SK-N-SH (cell line): ENCODE data around the gene ZNF750. TPM values are rescaled to one million over a fixed set of nuclear protein-coding genes. Genes with fewer than 3 reads are reported as not detected.

ENCODE experiments used
- CTCF ChIA-PET: fragments of 300-600, 350-600 bp; formaldehyde crosslinking; extraction: SDS; loops from one replicate; lab custom pipeline; 2021; lab: Yijun Ruan, JAX
- POLR2A ChIA-PET: fragments of 350-600 bp; sonication (Branson Sonifier 250); formaldehyde crosslinking; extraction: SDS; loops from one replicate; lab custom pipeline; 2020; ENCODE audit warnings: antibody characterized with exemption, inconsistent platforms; lab: Yijun Ruan, JAX
- DNase-seq: peaks from one replicate; pipeline ENCODE4 v3.0.0; 2012
- H2AFZ ChIP-seq: fragments of 200-600 bp; sonication (generic); 2 replicates; pipeline ENCODE4 v1.8.1; 2016; ENCODE audit warnings: antibody characterized with exemption, mild to moderate bottlenecking, low read depth
- H3F3A ChIP-seq: fragments of 200-600 bp; sonication (generic); replicated peaks from 2 replicates; pipeline ENCODE3; 2016; ENCODE audit warnings: antibody characterized with exemption, mild to moderate bottlenecking; ENCODE audit not compliant: insufficient read depth
- H3K27ac ChIP-seq, 2 experiments: fragments of 200-500 bp in 1 of 2; fragments of 200-600 bp in 1 of 2; sonication (Bioruptor generic) in 1 of 2; sonication (generic), shearing (Covaris generic) in 1 of 2; 2 replicates each; pipeline versions ENCODE4 v1.5.1 to v1.6.1; 2014 to 2016; ENCODE audit warnings: low read depth in 2 of 2, inconsistent platforms in 1 of 2, low read length in 1 of 2, mild to moderate bottlenecking in 1 of 2, mixed read lengths in 1 of 2
- H3K27me3 ChIP-seq: fragments of 200-600 bp; sonication (generic), shearing (Covaris generic); 2 replicates; pipeline ENCODE4 v1.6.1; 2016; ENCODE audit warnings: mixed run types; ENCODE audit not compliant: insufficient read depth
- H3K36me3 ChIP-seq, 2 experiments: fragments of 200-500 bp in 1 of 2; fragments of 200-600 bp in 1 of 2; sonication (Bioruptor generic) in 1 of 2; sonication (generic) in 1 of 2; replicated peaks in 1 of 2; 2 replicates each; pipeline versions ENCODE3 to v1.5.1; 2014 to 2016; ENCODE audit warnings: low read length in 1 of 2, mild to moderate bottlenecking in 1 of 2; ENCODE audit not compliant: insufficient read depth in 2 of 2, control insufficient read depth in 1 of 2
- H3K4me1 ChIP-seq, 2 experiments: fragments of 200-500 bp in 1 of 2; fragments of 200-600 bp in 1 of 2; sonication (Bioruptor generic) in 1 of 2; sonication (generic), shearing (Covaris generic) in 1 of 2; 2 replicates each; pipeline versions ENCODE4 v1.5.1 to v1.6.1; 2014 to 2016; ENCODE audit warnings: low read depth in 1 of 2, low read length in 1 of 2, mixed run types in 1 of 2; ENCODE audit not compliant: insufficient read depth in 2 of 2, control insufficient read depth in 1 of 2
- H3K4me2 ChIP-seq: fragments of 200-600 bp; sonication (generic), shearing (Covaris generic); 2 replicates; pipeline ENCODE4 v1.6.1; 2017; ENCODE audit warnings: mixed run types
- H3K4me3 ChIP-seq, 2 experiments: fragments of 200-500 bp in 1 of 2; fragments of 200-600 bp in 1 of 2; sonication (Bioruptor generic) in 1 of 2; sonication (generic), shearing (Covaris generic) in 1 of 2; 2 replicates each; pipeline versions ENCODE4 v1.5.1 to v1.8.1; 2014 to 2016; ENCODE audit warnings: low read depth in 2 of 2, inconsistent platforms in 1 of 2, low read length in 1 of 2, mild to moderate bottlenecking in 1 of 2, mixed read lengths in 1 of 2, moderate library complexity in 1 of 2
- H3K79me2 ChIP-seq: fragments of 200-600 bp; sonication (generic); 2 replicates; pipeline ENCODE4 v1.8.1; 2017; ENCODE audit warnings: mild to moderate bottlenecking; ENCODE audit not compliant: insufficient read depth
- H3K9ac ChIP-seq: fragments of 200-600 bp; sonication (generic); 2 replicates; pipeline ENCODE4 v1.6.1; 2017; ENCODE audit warnings: mixed run types
- H3K9me2 ChIP-seq: fragments of 200-600 bp; sonication (generic); 2 replicates; pipeline ENCODE4 v1.6.1; 2017; ENCODE audit warnings: mixed run types
- H3K9me3 ChIP-seq: fragments of 200-600 bp; sonication (generic); 2 replicates; pipeline ENCODE4 v1.6.1; 2017; ENCODE audit warnings: mixed run types, mild to moderate bottlenecking, moderate library complexity
- H4K20me1 ChIP-seq: fragments of 200-600 bp; sonication (generic); 2 replicates; pipeline ENCODE4 v1.6.1; 2017; ENCODE audit warnings: mild to moderate bottlenecking, mixed run types; ENCODE audit not compliant: insufficient read depth
- ELF1 ChIP-seq: IDR thresholded peaks from 2 replicates; pipeline ENCODE4 v1.4.0; 2012
- FOSL2 ChIP-seq: IDR thresholded peaks from 2 replicates; pipeline ENCODE4 v1.4.0; 2012; ENCODE audit warnings: low read depth, mild to moderate bottlenecking, moderate library complexity, borderline replicate concordance
- FOXM1 ChIP-seq: IDR thresholded peaks from 2 replicates; pipeline ENCODE4 v1.4.0; 2012; ENCODE audit warnings: low read depth, mild to moderate bottlenecking
- GABPA ChIP-seq: IDR thresholded peaks from 2 replicates; pipeline ENCODE4 v1.4.0; 2012; ENCODE audit warnings: low read depth, mild to moderate bottlenecking
- GATA2 ChIP-seq: sonication (generic); formaldehyde crosslinking; IDR thresholded peaks from 2 replicates; pipeline ENCODE4 v1.5.0; 2020; ENCODE audit warnings: mild to moderate bottlenecking, missing genetic modification reagents
- IRF3 ChIP-seq: fragments of 150-350 bp; IDR thresholded peaks from 2 replicates; pipeline ENCODE4 v1.6.1; 2016; ENCODE audit warnings: mild to moderate bottlenecking, low read depth, low read length
- MXI1 ChIP-seq: IDR thresholded peaks from 2 replicates; pipeline ENCODE4 v1.6.1; 2012; ENCODE audit warnings: mild to moderate bottlenecking, low read depth, low read length, improper control_type of control experiment
- NFIC ChIP-seq: IDR thresholded peaks from 2 replicates; pipeline ENCODE4 v1.4.0; 2012; ENCODE audit warnings: borderline replicate concordance
- POLR2AphosphoS5 ChIP-seq: IDR thresholded peaks from 2 replicates; pipeline ENCODE4 v1.6.1; 2012; ENCODE audit warnings: low read depth, low read length
- RAD21 ChIP-seq: IDR thresholded peaks from 2 replicates; pipeline ENCODE4 v1.6.1; 2012; ENCODE audit warnings: mild to moderate bottlenecking, low read length
- RCOR1 ChIP-seq: fragments of 150-350 bp; IDR thresholded peaks from 2 replicates; pipeline ENCODE4 v1.6.1; 2017; ENCODE audit warnings: antibody characterized with exemption, low read length
- RXRA ChIP-seq: IDR thresholded peaks from 2 replicates; pipeline ENCODE4 v1.4.0; 2012; ENCODE audit warnings: low read depth, mild to moderate bottlenecking, borderline replicate concordance
- SIN3A ChIP-seq: IDR thresholded peaks from 2 replicates; pipeline ENCODE4 v1.6.1; 2012; ENCODE audit warnings: low read depth, mild to moderate bottlenecking, low read length, moderate library complexity, borderline replicate concordance
- SMC3 ChIP-seq: IDR thresholded peaks from 2 replicates; pipeline ENCODE4 v1.6.1; 2012; ENCODE audit warnings: low read depth, low read length, improper control_type of control experiment
- TAF1 ChIP-seq: IDR thresholded peaks from 2 replicates; pipeline ENCODE4 v1.6.1; 2012; ENCODE audit warnings: low read depth, mild to moderate bottlenecking, low read length, moderate library complexity, borderline replicate concordance
- TCF12 ChIP-seq: IDR thresholded peaks from 2 replicates; pipeline ENCODE4 v1.4.0; 2012
- TEAD4 ChIP-seq: IDR thresholded peaks from 2 replicates; pipeline ENCODE4 v1.4.0; 2012; ENCODE audit warnings: mild to moderate bottlenecking, borderline replicate concordance; ENCODE audit not compliant: insufficient read depth
- USF1 ChIP-seq: IDR thresholded peaks from 2 replicates; pipeline ENCODE4 v1.4.0; 2012; ENCODE audit warnings: low read depth, borderline replicate concordance
- USF2 ChIP-seq: fragments of 150-350 bp; IDR thresholded peaks from 2 replicates; pipeline ENCODE4 v1.6.1; 2017; ENCODE audit warnings: antibody characterized with exemption, low read length, low read depth, borderline replicate concordance
- YY1 ChIP-seq: IDR thresholded peaks from 2 replicates; pipeline ENCODE4 v1.4.0; 2012; ENCODE audit warnings: low read depth, mild to moderate bottlenecking
- WGBS: methylation state at CpG from one replicate; pipeline ENCODE4 v1.1.6; 2017; ENCODE audit warnings: low lambda C conversion rate; 5-methylcytosine and 5-hydroxymethylcytosine counted together
- polyA plus RNA-seq, 3 experiments: library from polyadenylated mRNA; depleted of rRNA; stranded (reverse); fragments of >200 nt; gene quantifications; 2 replicates each; pipeline ENCODE4 v1.2.3, GENCODE V29; 2012
- TF ChIP-seq, protein P1 (sequence below): IDR thresholded peaks from 2 replicates; pipeline ENCODE4; 2012

Gene ZNF750
- polyA plus RNA-seq, 1 of the 3 experiments (the other 2 are of a cell fraction): not detected

- Histone ChIP-seq H3K4me3 (no peak overlapping the region), H4K20me1 (no peaks in the 10 kb centered on the region), H2AFZ (no peak overlapping the region), H3K4me1 (no peaks in the 10 kb centered on the region; a peak in 1 of 4 replicates), H3K27me3 (no peaks in the 10 kb centered on the region), H3K27ac (no peak overlapping the region), H3K9me2 (no peaks in the 10 kb centered on the region), H3K9ac (no peak overlapping the region), H3F3A (no peaks in the 10 kb centered on the region), H3K79me2 (no peaks in the 10 kb centered on the region), H3K4me2 (no peak overlapping the region), H3K36me3 (peaks cover 1 to 3% of the 10 kb centered on the region in 2 experiments), H3K9me3 (no peaks in the 10 kb centered on the region)
- TF ChIP-seq POLR2AphosphoS5 (no peak), ELF1 (no peak), TAF1 (no peak), IRF3 (no peak), GATA2 (CRISPR knock-in tag) (no peak), SMC3 (no peak)
- no peak for DNase-seq
- WGBS: 91% methylated on average over 30 of the region's 33 CpGs
- ChIA-PET CTCF (no interaction called here), POLR2A (no interaction called here)
Observed at GRCh38 chr17:82849076-82849945, 9.5 kb upstream of the ZNF750 start.

- DNase-seq: no peak
- no peaks in the 10 kb centered on the region for H3K27me3 ChIP-seq
- peaks cover 0 to 3% of the 10 kb centered on the region in 2 experiments for H3K36me3 ChIP-seq
- no peaks in the 10 kb centered on the region for H3K9me2 ChIP-seq
- H3F3A ChIP-seq: no peaks in the 10 kb centered on the region
- no peak overlapping the region for H3K4me2 ChIP-seq
- CTCF ChIA-PET: no interaction called here
- no peak overlapping the region for H3K27ac ChIP-seq
- TF ChIP-seq RXRA: no peak
- TF ChIP-seq USF2: no peak
- TF ChIP-seq GATA2 (CRISPR knock-in tag): no peak
- TF ChIP-seq RCOR1: no peak
- no peak for TF ChIP-seq SIN3A
- TF ChIP-seq TCF12: no peak
- TF ChIP-seq TEAD4: no peak
- no peak for TF ChIP-seq YY1
- TF ChIP-seq FOXM1: no peak
- no peak for TF ChIP-seq USF1
- no peak for TF ChIP-seq MXI1
- TF ChIP-seq, protein P1, sequence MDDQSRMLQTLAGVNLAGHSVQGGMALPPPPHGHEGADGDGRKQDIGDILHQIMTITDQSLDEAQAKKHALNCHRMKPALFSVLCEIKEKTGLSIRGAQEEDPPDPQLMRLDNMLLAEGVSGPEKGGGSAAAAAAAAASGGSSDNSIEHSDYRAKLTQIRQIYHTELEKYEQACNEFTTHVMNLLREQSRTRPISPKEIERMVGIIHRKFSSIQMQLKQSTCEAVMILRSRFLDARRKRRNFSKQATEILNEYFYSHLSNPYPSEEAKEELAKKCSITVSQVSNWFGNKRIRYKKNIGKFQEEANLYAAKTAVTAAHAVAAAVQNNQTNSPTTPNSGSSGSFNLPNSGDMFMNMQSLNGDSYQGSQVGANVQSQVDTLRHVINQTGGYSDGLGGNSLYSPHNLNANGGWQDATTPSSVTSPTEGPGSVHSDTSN: no peak
- TF ChIP-seq NFIC: no peak
- TF ChIP-seq FOSL2: no peak
- no peak for TF ChIP-seq GABPA
- TF ChIP-seq SMC3: no peak
- no peak for TF ChIP-seq RAD21
- no peak for TF ChIP-seq ELF1
- no peak overlapping the region for H3K4me3 ChIP-seq
- H4K20me1 ChIP-seq: no peaks in the 10 kb centered on the region
- H3K79me2 ChIP-seq: no peaks in the 10 kb centered on the region
- no peak overlapping the region for H2AFZ ChIP-seq
- WGBS: 94% methylated on average over 23 of the region's 23 CpGs
- H3K9me3 ChIP-seq: no peaks in the 10 kb centered on the region
- H3K4me1 ChIP-seq: no peaks in the 10 kb centered on the region; a peak in 1 of 4 replicates
- H3K9ac ChIP-seq: no peak overlapping the region
- POLR2A ChIA-PET: no interaction called here
Observed at GRCh38 chr17:82848022-82848592, 8.3 kb upstream of the ZNF750 start.
